ENCODE data around the gene PPP1R12B. TPM values are rescaled to one million over a fixed set of nuclear protein-coding genes. Genes with fewer than 3 reads are reported as not detected.
"Not testable (repeated sequence)": the region's sequence is repeated elsewhere in the genome, so short reads cannot be mapped to it uniquely, and the experiment has no call there.

The PPP1R12B gene
- total RNA-seq, 1 donor from 2014 or later: 12.8 TPM

DNA sequence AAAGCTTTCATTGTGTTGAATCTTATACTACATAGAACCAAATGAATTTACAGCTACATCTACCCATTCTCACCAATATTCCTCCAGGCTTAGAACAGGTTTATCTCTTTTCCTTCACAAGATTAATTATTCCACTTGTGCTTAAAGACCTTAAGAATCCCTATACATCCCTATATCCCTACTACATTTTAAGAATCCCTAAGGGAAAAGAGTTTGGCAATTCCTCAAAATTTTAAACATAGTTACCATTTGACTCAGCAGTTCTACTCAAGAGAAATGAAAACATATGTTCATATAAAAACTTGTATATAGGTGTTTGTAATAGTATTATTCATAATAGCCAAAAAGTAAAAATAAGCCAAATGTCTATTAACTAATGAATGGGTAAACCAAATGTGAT is 140.6 kb downstream of the PPP1R12B start:
- not testable (repeated sequence) for ATAC-seq

GRCh38 chr1:202493112-202493511 is 144.6 kb downstream of the PPP1R12B start:
- not testable (repeated sequence) for ATAC-seq

DNA sequence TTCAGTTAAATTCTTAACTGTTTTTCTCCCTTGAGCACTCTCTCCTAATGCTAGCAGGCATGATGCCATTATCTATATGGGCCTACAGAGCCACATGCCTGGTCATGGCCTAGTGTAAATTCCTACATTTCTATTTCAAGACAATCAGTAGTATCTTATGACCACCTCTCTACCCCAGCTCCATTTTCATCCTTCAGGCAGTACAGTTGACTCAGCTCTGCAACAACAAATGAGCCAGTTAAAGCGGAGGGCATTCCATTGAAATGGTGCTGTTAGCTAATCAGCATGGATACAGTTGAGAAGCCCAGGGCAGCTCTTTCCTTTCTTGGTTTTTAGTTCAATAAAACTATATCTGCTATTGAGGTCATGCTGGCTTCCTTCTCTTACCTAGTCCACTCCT is 150.0 kb downstream of the PPP1R12B start:
- ATAC-seq: no peak

- not testable (repeated sequence) for ATAC-seq
Measured at GRCh38 chr1:202499997-202500396, 151.5 kb downstream of the PPP1R12B start.

DNA sequence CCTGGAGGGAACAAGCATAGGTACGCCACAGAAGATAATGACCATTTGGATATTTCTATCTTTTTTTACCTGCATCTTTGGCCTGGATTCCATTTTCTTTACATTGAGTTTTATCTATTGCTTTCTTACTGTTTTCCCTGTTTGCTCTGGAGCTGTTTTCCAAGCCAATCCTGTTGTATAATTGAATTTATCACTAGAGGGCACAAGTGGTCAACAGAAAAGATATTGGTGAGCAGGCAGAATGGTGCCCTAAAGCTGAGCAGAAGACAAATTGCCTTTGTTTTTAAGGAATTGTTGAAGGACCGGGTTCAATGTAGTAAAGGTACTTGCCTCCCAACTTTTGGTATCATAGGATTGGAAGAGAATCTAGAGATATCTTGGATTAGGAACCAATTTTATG is 152.8 kb downstream of the PPP1R12B start:
- no peak for ATAC-seq

GRCh38 chr1:202505356-202505755 is 156.9 kb downstream of the PPP1R12B start:
- no peak for ATAC-seq

DNA sequence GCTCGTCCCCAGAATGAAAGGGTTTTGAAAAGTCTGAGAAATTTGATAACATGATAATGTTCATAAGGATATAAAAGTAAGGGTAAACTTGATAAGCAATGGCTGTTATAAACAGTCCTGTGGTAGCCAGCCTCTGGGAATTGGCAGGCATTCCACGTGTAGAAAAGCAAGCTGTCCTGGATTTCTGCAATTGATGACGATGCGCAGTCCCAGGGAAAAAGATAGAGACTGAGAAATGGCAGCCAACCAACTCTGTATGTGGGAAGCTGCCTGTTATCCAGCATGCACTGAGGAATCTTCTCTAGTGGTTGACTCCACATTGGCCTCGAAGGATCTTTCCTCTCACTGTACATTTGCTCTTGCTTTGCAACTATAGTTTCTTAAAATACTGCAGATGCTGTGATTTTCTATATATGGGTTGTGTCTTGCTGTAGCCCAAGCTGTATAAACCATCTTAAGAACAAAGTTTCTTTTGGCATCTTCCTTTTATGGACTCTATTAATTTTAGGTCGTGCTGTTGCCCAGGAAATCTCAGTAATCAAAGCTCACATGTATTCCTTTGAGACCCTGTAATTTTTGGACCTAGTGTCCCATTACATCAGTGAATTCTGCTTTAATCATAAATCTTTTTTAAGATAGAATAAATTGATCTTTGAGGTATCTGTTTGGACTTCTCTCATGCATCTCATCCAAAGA is 157.5 kb downstream of the PPP1R12B start:
- ATAC-seq: not testable (repeated sequence)

DNA sequence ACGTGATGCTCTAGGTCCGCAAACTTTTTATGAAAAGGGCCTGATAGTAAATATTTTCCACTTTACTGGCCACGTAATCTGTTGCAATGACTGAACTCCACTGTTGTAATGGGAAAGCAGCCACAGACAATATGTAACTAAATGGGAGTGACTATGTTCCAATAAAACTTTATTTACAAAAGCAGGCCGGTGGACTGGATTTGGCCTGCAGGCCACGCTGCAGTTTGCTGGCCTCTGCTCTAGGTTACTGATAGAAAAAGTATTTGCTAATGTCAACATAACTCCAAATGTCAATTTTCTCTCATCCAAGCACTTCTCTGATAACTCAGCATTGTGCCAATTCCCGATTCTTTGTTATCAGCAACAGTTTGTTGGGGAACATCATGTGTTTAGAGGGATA is 160.4 kb downstream of the PPP1R12B start:
- not testable (repeated sequence) for ATAC-seq

DNA sequence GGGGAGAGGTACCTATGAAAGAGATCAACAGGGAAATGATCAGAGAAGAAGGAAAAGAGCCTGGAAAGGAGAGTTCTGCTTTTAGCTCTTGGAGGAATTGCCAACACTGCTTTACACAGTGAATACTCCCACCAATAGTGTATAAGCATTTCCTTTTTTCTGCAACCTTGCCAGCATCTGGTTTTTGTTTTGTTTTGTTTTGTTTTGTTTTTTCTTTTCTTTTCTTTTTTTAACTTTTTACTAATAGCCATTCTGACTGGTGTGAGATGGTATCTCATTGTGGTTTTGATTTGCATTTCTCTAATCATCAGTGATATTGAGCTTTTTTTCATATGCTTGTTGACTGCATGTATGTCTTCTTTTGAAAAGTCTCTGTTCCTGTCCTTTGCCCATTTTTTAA is 165.4 kb downstream of the PPP1R12B start:
- ATAC-seq: not testable (repeated sequence)

DNA sequence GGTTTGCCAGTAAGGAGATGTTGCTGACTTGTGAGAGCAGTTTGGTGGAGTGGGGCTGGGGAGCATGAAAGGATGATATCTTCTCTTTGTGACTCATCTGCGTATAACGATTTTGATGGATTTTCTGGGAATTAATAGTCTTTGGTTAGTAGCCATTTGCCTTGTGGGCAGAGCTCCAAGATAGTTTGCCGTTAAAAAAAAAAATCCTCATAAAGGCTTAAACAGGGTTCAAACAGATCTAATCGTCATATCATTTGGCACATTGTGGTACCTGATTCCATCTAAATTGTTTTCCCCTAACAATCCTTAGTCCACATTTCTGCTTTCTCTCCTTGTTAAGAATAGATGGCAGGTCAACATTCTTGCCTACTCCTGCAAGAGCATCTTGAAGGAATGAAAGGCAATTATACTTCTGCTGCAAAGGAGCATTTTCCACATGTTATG is 168.0 kb downstream of the PPP1R12B start:
- no peak for ATAC-seq

GRCh38 chr1:202517146-202517545 is 168.6 kb downstream of the PPP1R12B start:
- not testable (repeated sequence) for ATAC-seq

DNA sequence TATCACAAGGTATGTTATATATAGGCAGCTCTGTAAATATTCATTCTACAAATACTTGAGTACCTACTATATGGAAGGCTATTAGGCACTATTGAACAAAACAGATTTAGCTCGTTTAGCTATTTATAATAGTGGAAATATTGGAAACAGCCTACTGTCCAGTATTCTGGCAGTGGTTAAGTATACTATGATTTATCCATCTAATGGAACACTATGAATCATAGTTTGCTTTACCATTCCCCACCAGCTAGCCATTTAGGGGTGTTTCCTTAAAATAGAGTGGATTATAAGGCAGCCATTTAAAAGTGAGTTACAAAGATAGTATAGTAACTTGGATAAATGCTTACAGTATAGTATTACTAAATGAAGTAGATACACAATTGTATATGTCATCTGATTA is 169.7 kb downstream of the PPP1R12B start:
- ATAC-seq: not testable (repeated sequence)

DNA sequence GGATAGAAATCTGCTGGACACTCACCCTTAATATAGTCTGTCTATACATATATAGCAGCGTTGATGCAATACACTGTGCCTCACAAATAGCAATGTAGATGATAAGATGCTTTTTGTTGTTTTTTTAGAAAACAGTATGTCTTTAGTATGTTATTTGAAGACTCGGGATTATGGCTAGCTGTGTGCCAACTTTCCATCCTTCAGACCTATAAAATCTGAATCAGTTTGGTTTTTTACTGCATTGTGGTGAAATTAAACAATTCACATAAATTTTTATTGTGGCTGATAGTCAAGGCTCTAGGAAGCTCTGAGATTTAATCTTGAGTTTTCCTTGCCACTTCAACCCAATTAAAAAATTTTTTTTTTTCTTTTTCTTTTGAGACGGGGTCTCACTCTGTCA is 170.4 kb downstream of the PPP1R12B start:
- ATAC-seq: not testable (repeated sequence)

GRCh38 chr1:202520129-202520856 is 171.8 kb downstream of the PPP1R12B start:
- peak; percentile 33 for ATAC-seq

DNA sequence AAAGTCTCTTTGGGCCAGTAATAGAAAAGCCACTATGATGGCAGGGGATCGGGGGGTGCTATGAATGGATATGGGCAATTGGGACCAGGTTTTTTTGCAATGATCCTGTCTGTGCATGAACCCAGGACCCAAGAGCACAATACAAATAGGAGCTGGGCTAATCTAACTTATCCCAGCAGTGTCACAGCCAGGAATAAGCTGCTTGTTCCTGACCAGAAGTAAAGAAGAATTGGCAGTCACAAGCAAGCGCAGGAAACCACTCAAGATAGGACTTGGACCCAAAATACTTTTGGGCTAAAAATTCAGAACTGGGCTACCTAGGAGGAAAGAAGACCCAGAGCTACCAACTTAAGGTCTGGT is 172.3 kb downstream of the PPP1R12B start:
- ATAC-seq: not testable (repeated sequence)

- not testable (repeated sequence) for ATAC-seq
Measured at GRCh38 chr1:202521484-202521883, 173.0 kb downstream of the PPP1R12B start.

DNA sequence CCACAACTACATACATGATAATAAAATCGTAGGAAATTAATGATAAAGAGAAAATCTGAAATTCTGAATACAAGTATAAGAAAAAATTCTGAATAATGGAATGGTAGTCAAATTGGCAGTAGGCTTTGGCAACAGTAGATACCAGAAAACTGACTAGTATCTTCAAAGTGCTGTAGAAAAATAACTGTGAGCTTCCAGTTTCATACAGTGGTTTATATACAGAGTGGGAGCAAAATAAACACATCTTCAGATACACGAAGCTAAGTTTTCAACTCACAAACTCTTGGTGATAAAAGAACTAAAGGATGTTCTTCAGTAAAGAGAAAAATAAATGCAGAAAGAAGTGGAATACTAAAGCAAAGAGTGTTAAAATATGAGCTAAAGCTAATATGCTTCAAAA is 173.4 kb downstream of the PPP1R12B start:
- ATAC-seq: no peak

DNA sequence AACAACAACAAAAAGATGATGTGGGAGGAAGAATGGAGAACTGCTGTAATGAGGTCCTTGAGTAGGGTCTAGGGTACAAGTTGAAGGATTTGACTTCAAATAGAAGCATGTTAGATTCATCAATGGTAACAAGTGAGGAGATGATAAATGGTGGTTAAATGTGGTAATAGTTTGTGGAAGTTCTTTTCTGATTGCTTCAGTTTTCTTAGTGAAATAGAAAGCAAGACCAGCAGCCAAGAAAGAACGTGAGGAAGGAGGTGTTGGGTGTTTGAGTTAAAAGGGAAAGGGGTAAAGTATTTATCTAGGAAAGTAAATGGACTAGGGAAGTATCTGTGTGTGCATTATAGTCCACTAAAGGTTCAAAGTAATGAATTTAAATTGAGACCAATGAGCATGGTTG is 177.6 kb downstream of the PPP1R12B start:
- not testable (repeated sequence) for ATAC-seq

DNA sequence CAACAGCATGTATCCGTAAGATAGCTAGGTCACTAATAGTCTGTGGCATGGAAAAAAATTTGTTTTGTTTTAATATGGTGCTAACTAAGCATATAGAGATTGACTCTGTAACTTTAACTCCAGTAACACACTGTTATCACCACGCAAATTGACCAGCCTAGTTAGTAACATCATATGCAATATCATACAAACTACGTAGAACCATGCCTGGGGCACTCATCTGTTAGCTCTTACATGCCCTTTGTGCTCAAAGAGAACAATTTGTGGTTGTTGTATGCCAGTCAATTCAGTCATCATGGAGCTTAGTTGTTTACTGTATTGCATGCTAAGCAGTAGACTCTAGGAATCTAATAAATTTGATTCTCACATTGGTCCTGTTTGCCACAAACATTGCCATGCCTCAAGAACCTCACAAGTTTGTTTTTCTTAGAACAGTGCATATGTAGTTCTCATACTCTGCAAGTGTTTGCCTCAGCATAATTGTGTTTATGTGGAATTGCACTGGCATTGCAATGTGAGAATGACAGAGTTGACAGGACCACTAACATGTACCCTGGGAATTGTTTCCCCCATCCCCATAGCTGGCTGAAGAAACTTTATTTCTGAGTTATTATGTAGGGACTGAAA is 179.7 kb downstream of the PPP1R12B start:
- not testable (repeated sequence) for ATAC-seq

GRCh38 chr1:202530686-202531085 is 182.2 kb downstream of the PPP1R12B start:
- not testable (repeated sequence) for ATAC-seq

GRCh38 chr1:202531472-202531811 is 182.9 kb downstream of the PPP1R12B start:
- ATAC-seq: no peak

- peak; percentile 63 for ATAC-seq
Measured at GRCh38 chr1:202531812-202532616, 183.5 kb downstream of the PPP1R12B start.

DNA sequence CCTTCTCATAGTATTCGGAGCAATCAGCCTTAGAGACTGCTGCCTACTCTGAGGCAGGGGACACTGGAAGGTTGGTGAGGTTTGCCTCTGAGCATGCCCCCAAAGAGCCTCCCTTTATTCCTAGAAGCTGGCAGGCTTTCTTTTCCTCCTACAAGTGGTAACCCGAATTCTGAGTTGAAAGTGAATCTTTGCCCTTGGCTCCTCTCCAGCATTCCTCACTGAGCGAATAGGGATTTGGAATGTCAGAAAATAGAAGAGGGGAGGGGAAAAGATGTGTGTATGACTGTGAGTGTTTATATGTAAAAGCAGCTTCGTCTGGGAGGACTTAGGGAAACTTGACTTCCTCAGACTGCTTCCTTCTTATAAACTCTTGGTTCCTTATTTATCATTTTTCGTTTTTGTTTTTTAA is 190.7 kb downstream of the PPP1R12B start:
- ATAC-seq: peak; percentile 69

All from esophagus mucosa (tissue), 1 donor.